Body of pancreas (tissue), 4 donors: ENCODE data around the gene PTPRS. TPM values are rescaled to one million over a fixed set of nuclear protein-coding genes. Genes with fewer than 3 reads are reported as not detected.
"Not testable (repeated sequence)": the region's sequence is repeated elsewhere in the genome, so short reads cannot be mapped to it uniquely, and the experiment has no call there.

Experiments used
- ATAC-seq: fragments of 150-250 bp; one replicate; pipeline ENCODE4 v1.9.1; 2016
- DNase-seq, 4 donors: peaks; one replicate each; pipeline ENCODE4 v3.0.0-alpha.2; 2019
- H3K27ac ChIP-seq, 4 donors: fragments of 200-600 bp; sonication (generic); 1 replicate in 3 of 4; 2 replicates in 1 of 4; pipeline versions ENCODE4 v1.5.1 to v1.6.1; 2016 to 2019; ENCODE audit warnings: mild to moderate bottlenecking in 1 of 4, mixed read lengths in 1 of 4, moderate library complexity in 1 of 4
- H3K27me3 ChIP-seq, 2 donors: fragments of 200-600 bp; sonication (generic); one replicate each; pipeline ENCODE4 v1.6.0; 2016; ENCODE audit warnings: mild to moderate bottlenecking in 1 of 2
- H3K36me3 ChIP-seq, 2 donors: fragments of 200-600 bp; sonication (generic); replicated peaks in 1 of 2; 2 replicates each; pipeline ENCODE4 v1.5.1; 2016; ENCODE audit warnings: low read depth in 2 of 2; ENCODE audit not compliant: insufficient read depth in 1 of 2
- H3K4me1 ChIP-seq: fragments of 200-600 bp; sonication (generic); one replicate; pipeline ENCODE4 v1.6.0; 2016
- H3K4me3 ChIP-seq, 2 donors: fragments of 200-600 bp; sonication (generic); 1 replicate in 1 of 2; 2 replicates in 1 of 2; pipeline ENCODE4 v1.5.1; 2016 to 2019
- H3K9me3 ChIP-seq, 3 donors: fragments of 200-600 bp; sonication (generic); 1 replicate in 2 of 3; 2 replicates in 1 of 3; pipeline ENCODE4 v1.5.1; 2016
- CTCF ChIP-seq, 7 experiments: fragments of 450-650 bp in 4 of 7; fragments of 200-600 bp in 3 of 7; sonication (generic) in 3 of 7; IDR thresholded peaks; one replicate each; pipeline ENCODE4 v1.5.1; 2016 to 2019; ENCODE audit warnings: antibody characterized with exemption in 7 of 7
- POLR2A ChIP-seq, 3 donors: fragments of 450-650 bp; IDR thresholded peaks; one replicate each; pipeline ENCODE4 v1.6.1; 2016; ENCODE audit warnings: antibody characterized with exemption in 3 of 3, mild to moderate bottlenecking in 2 of 3
- WGBS, 2 donors: methylation state at CpG; one replicate each; pipeline ENCODE4 v1.1.5; 2017; 5-methylcytosine and 5-hydroxymethylcytosine counted together
- intact Hi-C: fragments of 100-400 bp; cut with DNase I; formaldehyde crosslinking; loops from one replicate; pipeline ENCODE4 v1.15.1; 2023
- total RNA-seq, 2 donors: library from RNA; depleted of rRNA; stranded (reverse); fragments of >200 nt; gene quantifications; one replicate each; pipeline ENCODE4 v1.1.0, GENCODE V29; 2016

Gene PTPRS
- total RNA-seq, 2 donors from 2014 or later = 133 to 139 TPM

- 75 to 80% methylated on average over 5 of the region's 5 CpGs for whole genome bisulfite sequencing, 2 donors
- Histone ChIP-seq H3K27me3 (peaks cover 0 to 8% of the 10 kb centered on the region in 2 donors), H3K4me1 (no peaks in the 10 kb centered on the region), H3K4me3 (no peak overlapping the region), H3K9me3 (no peaks in the 10 kb centered on the region), H3K36me3 (no peaks in the 10 kb centered on the region), H3K27ac (no peak overlapping the region)
- intact Hi-C loops = no loop called here
- ATAC-seq (no peak), DNase-seq (no peak)
- TF ChIP-seq CTCF (IDR thresholded peaks at IDR 0.05) (no peak), POLR2A (IDR thresholded peaks at IDR 0.05) (no peak)
These were observed 28.7 kb upstream of the PTPRS start for GRCh38 chr19:5369304-5369703.

- Histone ChIP-seq H3K27me3 (peaks cover 0 to 8% of the 10 kb centered on the region in 2 donors), H3K4me1 (no peaks in the 10 kb centered on the region), H3K27ac (no peak overlapping the region), H3K4me3 (no peak overlapping the region), H3K9me3 (no peaks in the 10 kb centered on the region), H3K36me3 (no peaks in the 10 kb centered on the region)
- TF ChIP-seq CTCF (IDR thresholded peaks at IDR 0.05) = no peak
- no peak for TF ChIP-seq POLR2A (IDR thresholded peaks at IDR 0.05)
- 64 to 65% methylated on average over 5 of the region's 5 CpGs for WGBS, 2 donors
- intact Hi-C loops = no loop called here
- no peak for ATAC-seq
- DNase-seq = no peak
These were observed 27.0 kb upstream of the PTPRS start for GRCh38 chr19:5367530-5368133.

- intact Hi-C loops = no loop called here
- TF ChIP-seq CTCF (IDR thresholded peaks at IDR 0.05) (no peak), POLR2A (IDR thresholded peaks at IDR 0.05) (no peak)
- ATAC-seq = no peak
- Histone ChIP-seq H3K27ac (no peak overlapping the region), H3K4me3 (no peak overlapping the region), H3K36me3 (no peaks in the 10 kb centered on the region), H3K4me1 (no peaks in the 10 kb centered on the region), H3K9me3 (no peaks in the 10 kb centered on the region), H3K27me3 (no peaks in the 10 kb centered on the region)
- no peak for DNase-seq
- WGBS, 2 donors = 62 to 68% methylated on average over 6 of the region's 6 CpGs
These were observed 25.3 kb upstream of the PTPRS start for GRCh38 chr19:5365905-5366304.

GRCh38 chr19:5364674-5365073 is 24.1 kb upstream of the PTPRS start:
- H3K36me3 ChIP-seq = no peaks in the 10 kb centered on the region
- ATAC-seq (no peak), DNase-seq (no peak)
- no peaks in the 10 kb centered on the region for H3K9me3 ChIP-seq
- intact Hi-C loops = no loop called here
- no peak for TF ChIP-seq POLR2A (IDR thresholded peaks at IDR 0.05)
- no peak for TF ChIP-seq CTCF (IDR thresholded peaks at IDR 0.05)
- no peaks in the 10 kb centered on the region for H3K27me3 ChIP-seq
- H3K4me1 ChIP-seq = no peaks in the 10 kb centered on the region
- H3K27ac ChIP-seq = no peak overlapping the region
- 23 to 39% methylated on average over 4 to 6 of the region's 7 CpGs for WGBS, 2 donors
- H3K4me3 ChIP-seq = no peak overlapping the region

GRCh38 chr19:5361839-5362238 is 21.2 kb upstream of the PTPRS start:
- H3K4me3 ChIP-seq, H3K4me1 ChIP-seq, H3K9me3 ChIP-seq, H3K27ac ChIP-seq, ATAC-seq, intact Hi-C loops, DNase-seq, H3K27me3 ChIP-seq, H3K36me3 ChIP-seq: not testable (repeated sequence)
- 80 to 82% methylated on average over 9 of the region's 9 CpGs for WGBS, 2 donors
